Endothelial cell of hepatic sinusoid (primary cell): ENCODE data around the gene DHX8.

Experiments
- in situ Hi-C: cut with HindIII; loops from 2 replicates; pipeline ENCODE4 v1.10.0; 2017; ENCODE audit warnings: low sequenced_read_pairs

The DHX8 gene

GRCh38 chr17:43517615-43518386 is 34.0 kb downstream of the DHX8 start:
- in situ Hi-C loops = no loop called here

DNA sequence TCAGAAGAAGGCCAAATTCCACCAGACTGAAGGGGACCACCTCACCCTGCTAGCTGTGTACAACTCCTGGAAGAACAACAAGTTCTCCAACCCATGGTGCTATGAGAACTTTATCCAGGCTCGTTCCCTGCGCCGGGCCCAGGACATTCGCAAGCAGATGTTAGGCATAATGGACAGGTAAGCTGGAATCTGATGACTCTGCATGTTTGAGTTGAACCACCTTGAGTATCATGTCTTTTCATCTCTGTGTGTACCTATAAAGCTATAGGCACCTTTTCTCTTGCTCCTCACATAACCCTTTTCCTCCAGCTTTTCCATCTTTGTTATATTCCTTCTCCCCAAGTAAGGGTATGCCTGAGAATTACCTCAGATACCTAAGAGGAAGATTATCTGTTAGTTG is 37.6 kb downstream of the DHX8 start:
- in situ Hi-C loops = no loop called here

DNA sequence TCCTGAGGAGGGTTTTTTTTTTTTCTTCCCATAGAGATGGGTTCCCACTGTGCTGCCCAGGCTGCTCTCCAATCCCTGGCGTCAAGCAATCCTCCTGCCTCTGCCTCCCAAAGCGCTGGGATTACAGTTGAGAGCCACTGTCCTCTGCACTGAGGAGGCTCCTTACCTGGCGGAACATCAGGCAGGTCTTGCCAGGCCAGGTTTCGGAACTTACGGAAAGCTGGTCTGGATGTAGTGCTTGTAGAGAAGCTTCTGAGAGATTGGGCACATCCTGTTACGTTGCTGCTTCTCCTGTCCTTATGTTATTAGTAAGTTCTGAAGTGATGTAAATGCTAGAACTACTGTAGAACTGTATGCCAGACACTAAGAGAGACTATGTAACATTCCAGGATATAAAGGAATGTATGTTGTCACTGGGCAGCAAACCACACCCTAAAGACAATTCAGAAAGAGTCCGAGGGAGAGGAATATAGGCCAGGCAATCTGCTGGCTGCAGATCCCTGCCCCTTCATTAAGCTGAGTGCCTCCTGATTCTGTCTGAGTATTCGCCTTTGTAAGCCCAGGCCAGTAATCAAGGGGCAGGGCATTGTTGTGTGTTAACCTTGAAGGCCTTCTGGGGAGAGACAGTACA is 41.3 kb downstream of the DHX8 start:
- in situ Hi-C loops = loop anchor here (5.0 kb wide), 1 partner anchor 47 kb away; no protein-coding TSS in a partner anchor

GRCh38 chr17:43526886-43527648 is 43.3 kb downstream of the DHX8 start:
- in situ Hi-C loops = loop anchor here (5.0 kb wide), 1 partner anchor 45 kb away; no protein-coding TSS in a partner anchor

- in situ Hi-C loops = loop anchor here (5.0 kb wide), 1 partner anchor 44 kb away; no protein-coding TSS in a partner anchor
These were observed 44.7 kb downstream of the DHX8 start for GRCh38 chr17:43528319-43528987.

- in situ Hi-C loops = loop anchor here (5.0 kb wide), 1 partner anchor 43 kb away; no protein-coding TSS in a partner anchor
These were observed 45.4 kb downstream of the DHX8 start for GRCh38 chr17:43528988-43529814.

GRCh38 chr17:43529947-43530287 is 46.1 kb downstream of the DHX8 start:
- in situ Hi-C loops = loop anchor here (5.0 kb wide), 1 partner anchor 42 kb away; no protein-coding TSS in a partner anchor

DNA sequence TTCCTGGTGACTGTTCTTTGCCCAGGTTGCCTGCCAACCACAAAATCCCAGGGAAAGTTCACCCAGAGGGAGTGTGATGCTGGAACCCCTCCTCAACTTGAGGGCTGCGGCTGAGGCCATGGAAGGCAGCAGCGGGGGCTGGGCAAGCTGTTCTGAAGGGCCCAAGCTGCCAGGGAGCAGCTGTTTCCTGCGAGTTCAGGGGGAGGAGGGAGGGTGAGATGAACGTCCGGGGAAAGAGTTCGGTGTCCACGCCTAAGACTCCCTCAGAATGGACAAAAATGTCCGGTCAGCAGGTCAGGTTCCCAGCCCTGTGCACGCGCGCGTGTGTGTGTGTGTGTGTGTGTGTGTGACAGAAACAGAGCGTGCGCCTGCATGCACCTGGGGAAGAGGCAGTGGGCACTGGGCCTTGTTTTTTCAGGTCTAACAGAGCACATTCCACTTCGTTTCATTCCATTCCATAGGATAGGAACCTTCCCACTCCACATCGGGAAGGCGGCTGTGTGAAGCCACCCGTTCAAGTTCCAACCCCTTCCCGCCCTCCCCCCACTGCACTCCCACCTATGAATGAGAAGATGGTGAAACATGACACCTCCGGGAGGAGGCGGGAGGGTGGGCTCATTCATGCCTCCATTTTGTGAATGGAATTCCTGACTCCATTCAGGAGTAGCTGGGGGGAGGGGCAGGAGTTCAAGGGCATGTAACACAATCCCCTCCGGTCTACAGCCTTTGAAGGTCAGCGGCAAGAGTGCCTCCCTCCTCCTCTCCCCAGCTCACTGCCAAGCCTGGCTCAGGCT is 46.7 kb downstream of the DHX8 start:
- in situ Hi-C loops = no loop called here

DNA sequence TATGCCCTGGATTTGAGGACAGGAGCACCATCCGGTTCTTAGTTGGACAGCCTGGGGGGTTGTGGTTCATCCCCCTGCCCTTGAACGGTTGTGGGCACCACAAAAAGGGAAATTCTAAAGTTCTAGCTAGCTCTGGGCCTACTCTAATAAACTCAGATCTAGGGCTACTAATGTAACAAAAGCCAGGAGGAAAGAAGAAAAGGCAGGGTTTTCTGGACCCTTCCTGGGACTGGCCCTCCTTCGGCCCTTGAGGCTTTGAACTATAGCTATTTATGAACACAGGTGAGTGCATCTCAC is 47.3 kb downstream of the DHX8 start:
- in situ Hi-C loops = no loop called here

- in situ Hi-C loops = no loop called here
These were observed 48.2 kb downstream of the DHX8 start for GRCh38 chr17:43531955-43532354.

DNA sequence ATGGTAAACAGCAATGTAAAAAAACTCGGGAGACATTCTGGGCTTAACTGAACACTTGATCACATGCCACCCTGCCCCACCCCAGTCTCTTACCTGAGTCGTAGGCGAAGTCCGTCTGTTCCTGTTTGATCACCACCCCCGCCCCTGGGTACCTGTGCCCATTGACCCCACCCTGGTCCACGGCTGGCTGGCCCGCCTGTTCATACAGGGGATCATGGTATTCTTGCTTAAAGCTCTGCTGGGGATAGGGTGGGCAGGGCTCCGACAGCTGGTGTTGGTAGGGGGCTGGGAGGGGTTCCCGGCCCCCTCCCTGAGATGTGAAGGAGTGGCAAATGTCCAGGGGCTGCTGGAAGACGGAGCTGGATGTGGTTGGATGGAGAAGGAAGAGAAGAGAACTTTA is 48.8 kb downstream of the DHX8 start:
- in situ Hi-C loops = no loop called here

DNA sequence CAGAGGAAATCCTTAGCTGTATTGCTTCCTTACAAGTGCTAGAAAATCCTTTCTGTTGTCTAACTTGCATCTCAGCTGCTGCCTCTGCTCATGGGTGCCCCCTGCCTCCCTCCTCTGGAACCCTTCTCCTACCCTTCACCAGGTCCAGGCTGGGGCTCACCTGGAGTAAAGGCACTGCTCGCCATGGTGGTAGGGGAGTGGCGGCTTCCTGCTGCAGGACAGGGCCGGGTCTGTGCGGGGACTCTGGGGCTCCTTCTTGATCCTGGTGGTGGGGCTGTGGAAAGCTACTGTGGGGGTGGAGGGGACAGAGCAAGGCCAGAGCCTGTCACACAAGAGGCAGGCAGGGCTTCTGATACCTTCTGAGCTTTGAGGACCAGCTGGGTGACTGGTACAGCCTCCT is 49.9 kb downstream of the DHX8 start:
- in situ Hi-C loops = no loop called here

DNA sequence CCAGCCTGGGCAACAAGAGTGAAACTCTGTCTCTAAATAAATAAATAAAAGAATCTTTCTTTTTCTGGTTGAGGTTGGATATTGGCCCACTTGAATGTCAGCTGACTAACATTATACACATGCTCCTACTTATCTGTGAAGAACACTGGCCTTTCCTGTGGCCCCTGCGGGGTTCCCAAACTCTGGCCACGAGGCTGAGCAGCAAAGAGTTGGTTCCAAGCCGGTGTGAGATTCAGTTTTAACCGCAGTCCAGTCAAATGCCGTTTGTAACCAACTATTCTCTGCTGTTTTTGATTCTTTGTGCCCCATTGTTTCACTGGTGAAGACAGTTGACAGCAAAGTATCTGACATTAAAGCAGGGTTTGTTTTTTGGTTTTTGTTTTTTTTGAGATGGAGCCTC is 51.1 kb downstream of the DHX8 start:
- in situ Hi-C loops = no loop called here

DNA sequence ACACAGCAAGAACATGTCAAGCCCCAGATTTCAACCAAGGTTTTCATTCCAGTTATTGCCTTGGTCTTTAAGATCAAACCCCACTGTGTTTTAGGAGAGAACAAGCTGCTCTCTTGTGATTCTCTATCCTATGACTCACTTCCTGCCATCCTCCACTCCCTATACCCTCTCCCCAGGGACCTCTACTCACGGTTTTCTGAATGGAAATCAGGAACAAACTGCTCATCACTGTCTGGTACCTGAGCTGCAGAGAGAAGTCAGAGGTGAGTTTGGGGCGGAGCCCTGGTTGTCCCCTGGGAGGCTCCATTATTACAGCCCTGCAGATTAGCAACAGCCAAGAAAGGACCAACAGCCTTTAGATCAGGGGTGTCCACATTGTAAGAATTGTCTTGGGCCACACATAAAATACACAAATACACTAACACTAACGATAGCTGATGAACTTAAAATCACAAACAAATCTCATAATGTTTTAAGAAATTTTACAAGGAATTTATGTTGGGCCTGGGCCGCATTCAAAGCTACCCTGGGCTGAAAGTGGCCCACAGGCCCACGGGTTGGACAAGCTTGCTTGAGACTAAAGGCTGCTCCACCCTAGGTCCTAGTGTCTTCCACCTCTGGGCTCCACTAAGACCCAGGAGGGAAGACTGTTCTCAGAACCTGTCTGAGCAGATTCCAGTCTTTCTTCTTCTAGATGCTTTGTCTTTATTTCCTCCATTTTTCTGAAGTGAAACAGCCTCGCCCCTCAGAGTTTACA is 52.6 kb downstream of the DHX8 start:
- in situ Hi-C loops = no loop called here

- in situ Hi-C loops = no loop called here
These were observed 57.3 kb downstream of the DHX8 start for GRCh38 chr17:43540821-43541674.

GRCh38 chr17:43542859-43543258 is 59.1 kb downstream of the DHX8 start:
- in situ Hi-C loops = no loop called here

DNA sequence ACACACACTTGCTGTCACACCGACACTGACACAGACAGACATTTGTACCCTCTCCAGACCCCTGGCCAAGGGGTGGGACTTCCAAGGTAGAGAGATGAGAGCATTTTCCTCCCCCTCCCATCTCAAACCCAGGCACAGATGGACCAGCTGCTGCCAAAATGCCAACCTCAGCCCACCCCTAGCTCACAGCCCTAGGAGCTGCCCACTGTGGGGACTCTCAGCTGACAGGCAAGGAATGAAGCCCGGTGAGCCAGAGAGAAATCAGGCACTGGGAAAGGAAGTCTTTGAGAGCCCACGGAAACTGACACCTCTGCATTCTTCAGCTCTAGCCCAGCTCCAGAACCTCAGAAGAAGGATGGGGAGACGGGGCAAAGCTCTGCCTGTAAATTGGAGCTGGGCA is 59.5 kb downstream of the DHX8 start:
- in situ Hi-C loops = no loop called here
